ENCODE results near the gene H2AZ2. TPM values are rescaled to one million over a fixed set of nuclear protein-coding genes. Genes with fewer than 3 reads are reported as not detected.
"Not testable (repeated sequence)": the region's sequence is repeated elsewhere in the genome, so short reads cannot be mapped to it uniquely, and the experiment has no call there.

H2AZ2 gene
- total and polyA plus RNA-seq, 8 donors, result 37.8 to 83.0 (median 56.0) TPM

- Histone ChIP-seq H3K4me3 (no peak overlapping the region), H3K9me3 (no peaks in the 10 kb centered on the region), H3K36me3 (no peaks in the 10 kb centered on the region), H3K4me1 (peaks cover 2 to 11% (median 9%) of the 10 kb centered on the region in 3 donors), H3K27ac (no peak overlapping the region), H3K27me3 (no peaks in the 10 kb centered on the region)
- TF ChIP-seq CTCF (IDR thresholded peaks at IDR 0.05), result no peak
- DNase-seq (no peak), ATAC-seq (no peak), FAIRE-seq (no peak)
- 84 to 85% methylated on average over 5 of the region's 5 CpGs for WGBS, 2 donors
- intact Hi-C loops (cut with DNase I), result no loop called here
Measured at GRCh38 chr7:44793919-44794318, 54.0 kb downstream of the H2AZ2 start.

GRCh38 chr7:44791278-44792219 lies 56.3 kb downstream of the H2AZ2 start:
- H3K9me3 ChIP-seq, result no peaks in the 10 kb centered on the region
- intact Hi-C loops (cut with DNase I), result no loop called here
- H3K27me3 ChIP-seq, result no peaks in the 10 kb centered on the region
- DNase-seq (no peak), ATAC-seq (no peak), FAIRE-seq (no peak)
- TF ChIP-seq CTCF (IDR thresholded peaks at IDR 0.05), result no peak
- H3K36me3 ChIP-seq, result no peaks in the 10 kb centered on the region
- H3K4me3 ChIP-seq, result no peak overlapping the region
- WGBS, 2 donors, result 89 to 90% methylated on average over 8 of the region's 8 CpGs
- no peaks in the 10 kb centered on the region for H3K4me1 ChIP-seq
- H3K27ac ChIP-seq, result no peak overlapping the region

- TF ChIP-seq CTCF (IDR thresholded peaks at IDR 0.05), result no peak
- WGBS, 2 donors, result 62 to 71% methylated on average over 5 of the region's 5 CpGs
Measured at GRCh38 chr7:44789990-44790389, 57.9 kb downstream of the H2AZ2 start.

GRCh38 chr7:44787762-44788161 lies 60.1 kb downstream of the H2AZ2 start:
- H3K27me3 ChIP-seq, result no peaks in the 10 kb centered on the region
- intact Hi-C loops (cut with DNase I), result no loop called here
- no peaks in the 10 kb centered on the region for H3K36me3 ChIP-seq
- ATAC-seq, result peak; percentile 26 to 56 (median 36)
- peak in 3 of 6 donors; percentile 13 to 54 (median 24) for DNase-seq
- H3K27ac ChIP-seq, result no peak overlapping the region
- H3K4me1 ChIP-seq, result peaks cover 0 to 4% (median 0%) of the 10 kb centered on the region in 3 donors
- no peak for FAIRE-seq
- no peak for TF ChIP-seq CTCF (IDR thresholded peaks at IDR 0.05)
- WGBS, 2 donors, result 37 to 40% methylated on average over 3 of the region's 3 CpGs
- no peaks in the 10 kb centered on the region for H3K9me3 ChIP-seq
- no peak overlapping the region for H3K4me3 ChIP-seq

More at GRCh38 chr7:44789990-44790389, 57.9 kb downstream of the H2AZ2 start:
- Histone ChIP-seq H3K36me3 (no peaks in the 10 kb centered on the region), H3K4me1 (no peaks in the 10 kb centered on the region), H3K9me3 (no peaks in the 10 kb centered on the region), H3K27me3 (no peaks in the 10 kb centered on the region), H3K4me3 (no peak overlapping the region), H3K27ac (no peak overlapping the region)
- intact Hi-C loops (cut with DNase I), result no loop called here
- FAIRE-seq (no peak), ATAC-seq (no peak), DNase-seq (no peak)

- DNase-seq (peak in 1 of 6 donors; percentile 35), FAIRE-seq (no peak), ATAC-seq (no peak)
- no peak overlapping the region for H3K27ac ChIP-seq
- H3K9me3 ChIP-seq, result no peaks in the 10 kb centered on the region
- no peak for TF ChIP-seq CTCF (IDR thresholded peaks at IDR 0.05)
- no peaks in the 10 kb centered on the region for H3K27me3 ChIP-seq
- H3K36me3 ChIP-seq, result no peaks in the 10 kb centered on the region
- 88 to 89% methylated on average over 4 of the region's 4 CpGs for WGBS, 2 donors
- intact Hi-C loops (cut with DNase I), result no loop called here
- H3K4me3 ChIP-seq, result no peak overlapping the region
- peaks cover 0 to 4% (median 0%) of the 10 kb centered on the region in 3 donors for H3K4me1 ChIP-seq
Measured at GRCh38 chr7:44787041-44787440, 60.8 kb downstream of the H2AZ2 start.

GRCh38 chr7:44785218-44785617 lies 62.7 kb downstream of the H2AZ2 start:
- H3K27ac ChIP-seq, result peak overlapping the region in 1 of 4 donors; percentile 5
- H3K27me3 ChIP-seq; H3K4me1 ChIP-seq; ATAC-seq; DNase-seq; intact Hi-C loops (cut with DNase I); FAIRE-seq; H3K9me3 ChIP-seq; H3K36me3 ChIP-seq; H3K4me3 ChIP-seq: not testable (repeated sequence)
- WGBS, 2 donors, result 93% methylated on average over 3 of the region's 3 CpGs

Measured in pancreas (tissue), 10 donors.